GM18907 (cell line): ENCODE measurements around the gene KXD1.
"Not testable (repeated sequence)": the region's sequence is repeated elsewhere in the genome, so short reads cannot be mapped to it uniquely, and the experiment has no call there.

Experiments
- ATAC-seq: cut with Tn5 transposase; IDR thresholded peaks from one replicate; pipeline ENCODE4 v1.9.1; 2021; ENCODE audit warnings: mild to moderate bottlenecking, moderate library complexity; ENCODE audit not compliant: unreplicated experiment

KXD1 gene

GRCh38 chr19:18533058-18533457, 24.6 kb upstream of the KXD1 start:
- ATAC-seq = no peak

GRCh38 chr19:18536475-18536874, 21.2 kb upstream of the KXD1 start:
- no peak for ATAC-seq

DNA sequence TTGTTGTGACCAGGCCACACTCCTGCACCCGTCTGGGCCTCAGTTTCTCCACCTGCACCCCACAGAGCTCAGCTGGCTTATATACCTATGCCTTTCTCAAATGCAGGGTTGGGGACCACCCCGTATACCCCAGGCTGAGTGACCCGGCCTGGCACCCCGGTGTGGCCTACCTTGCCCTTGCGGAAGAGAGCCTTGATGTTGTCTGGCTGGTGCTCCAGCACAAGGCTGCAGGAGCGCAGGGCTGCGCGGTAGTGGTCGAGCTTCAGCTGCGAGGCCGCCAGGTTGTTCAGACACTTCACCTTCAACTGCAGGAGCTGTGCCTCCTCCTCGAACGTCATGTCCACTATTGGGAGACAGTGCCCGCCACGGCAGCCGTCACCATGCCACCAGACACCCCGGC, 20.2 kb upstream of the KXD1 start:
- ATAC-seq = no peak

DNA sequence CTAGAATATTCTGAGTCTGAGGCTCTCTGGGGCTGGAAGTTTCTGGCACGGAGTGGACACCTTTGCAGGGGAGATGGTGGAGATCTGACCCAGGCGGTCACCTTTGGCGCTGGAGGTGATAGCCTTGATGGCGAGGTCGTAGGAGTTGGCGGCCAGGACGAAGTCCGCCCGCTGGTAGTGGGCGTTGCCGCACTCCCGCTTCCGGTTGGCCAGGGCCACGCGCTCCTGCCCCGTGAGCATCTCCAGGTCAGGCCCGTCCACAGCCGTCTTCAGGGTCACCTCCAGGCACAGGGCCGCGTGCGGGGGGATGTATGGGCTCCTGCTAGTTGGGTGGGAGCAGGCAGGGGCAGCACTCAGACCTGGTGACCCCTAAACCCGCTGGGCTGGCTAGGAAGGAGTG, 19.6 kb upstream of the KXD1 start:
- no peak for ATAC-seq

DNA sequence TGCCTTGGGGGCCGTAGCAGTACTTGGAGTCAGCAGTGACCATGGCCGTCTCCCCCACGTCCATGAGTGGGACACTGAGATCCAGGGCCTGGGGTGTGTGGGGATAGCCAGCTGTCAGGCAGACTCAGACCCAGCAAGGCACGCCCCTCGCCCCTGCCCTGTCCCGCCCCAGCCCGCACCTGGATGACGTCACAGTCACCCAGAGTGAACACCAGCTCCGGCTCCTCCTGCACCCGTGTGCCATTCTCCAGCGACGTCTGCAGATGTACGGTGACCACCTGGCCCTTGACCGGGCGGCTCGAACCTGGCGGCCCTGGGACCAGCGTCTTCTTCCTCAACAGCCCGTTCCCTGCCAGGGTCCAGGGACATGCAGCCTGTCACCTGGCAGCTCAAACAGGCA, 18.3 kb upstream of the KXD1 start:
- no peak for ATAC-seq

DNA sequence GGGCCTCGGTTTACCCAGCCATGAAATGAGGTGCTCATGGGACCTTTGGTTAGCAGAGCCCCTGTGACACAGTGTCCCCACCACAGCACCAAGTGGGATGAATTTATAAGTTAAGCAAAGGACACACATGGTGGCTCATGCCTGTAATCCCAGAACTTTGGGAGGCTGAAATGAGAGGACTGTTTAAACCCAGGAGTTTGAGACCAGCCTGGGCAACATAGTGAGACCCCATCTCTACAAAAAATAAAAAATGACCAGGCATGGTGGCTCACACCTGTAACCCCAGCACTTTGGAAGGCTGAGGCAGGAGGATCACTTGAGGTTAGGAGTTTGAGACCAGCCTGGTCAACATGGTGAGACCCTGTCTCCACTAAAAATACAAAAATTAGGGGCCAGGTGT, 17.5 kb upstream of the KXD1 start:
- not testable (repeated sequence) for ATAC-seq

DNA sequence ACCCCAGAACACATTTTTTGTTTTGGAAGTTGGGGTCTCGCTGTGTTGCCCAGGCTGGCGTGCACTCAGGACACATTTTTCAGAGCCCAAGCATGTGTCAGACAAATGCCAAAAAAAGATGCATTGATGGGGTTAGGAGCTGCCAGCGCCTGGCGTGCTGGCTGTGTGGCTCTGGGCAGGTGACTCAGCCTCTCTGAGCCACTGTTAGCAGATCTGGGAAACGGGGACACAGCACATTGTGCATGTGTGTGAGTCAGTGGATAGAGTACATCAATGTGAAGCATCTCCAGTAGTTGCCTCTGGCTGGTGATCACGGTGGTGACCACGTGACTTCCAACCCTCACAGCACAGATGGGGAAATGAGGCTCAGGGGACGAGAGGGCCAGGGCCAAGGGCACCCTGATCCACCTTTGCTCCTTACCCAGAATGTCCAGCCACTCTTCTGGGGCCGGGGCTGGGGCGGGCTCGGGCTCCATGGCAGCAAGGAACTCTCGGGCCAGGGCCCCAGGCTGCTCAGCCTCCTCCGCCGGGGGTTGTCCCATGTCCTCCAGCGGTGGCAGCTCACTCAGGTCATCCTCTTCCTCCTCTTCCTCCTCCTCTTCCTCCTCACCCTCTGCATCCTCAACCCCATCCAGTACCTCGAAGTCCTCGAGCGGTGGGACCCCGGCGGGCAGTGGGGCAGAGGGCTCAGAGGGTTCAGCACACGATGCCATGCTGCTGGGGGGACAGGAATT, 16.2 kb upstream of the KXD1 start:
- no peak for ATAC-seq

DNA sequence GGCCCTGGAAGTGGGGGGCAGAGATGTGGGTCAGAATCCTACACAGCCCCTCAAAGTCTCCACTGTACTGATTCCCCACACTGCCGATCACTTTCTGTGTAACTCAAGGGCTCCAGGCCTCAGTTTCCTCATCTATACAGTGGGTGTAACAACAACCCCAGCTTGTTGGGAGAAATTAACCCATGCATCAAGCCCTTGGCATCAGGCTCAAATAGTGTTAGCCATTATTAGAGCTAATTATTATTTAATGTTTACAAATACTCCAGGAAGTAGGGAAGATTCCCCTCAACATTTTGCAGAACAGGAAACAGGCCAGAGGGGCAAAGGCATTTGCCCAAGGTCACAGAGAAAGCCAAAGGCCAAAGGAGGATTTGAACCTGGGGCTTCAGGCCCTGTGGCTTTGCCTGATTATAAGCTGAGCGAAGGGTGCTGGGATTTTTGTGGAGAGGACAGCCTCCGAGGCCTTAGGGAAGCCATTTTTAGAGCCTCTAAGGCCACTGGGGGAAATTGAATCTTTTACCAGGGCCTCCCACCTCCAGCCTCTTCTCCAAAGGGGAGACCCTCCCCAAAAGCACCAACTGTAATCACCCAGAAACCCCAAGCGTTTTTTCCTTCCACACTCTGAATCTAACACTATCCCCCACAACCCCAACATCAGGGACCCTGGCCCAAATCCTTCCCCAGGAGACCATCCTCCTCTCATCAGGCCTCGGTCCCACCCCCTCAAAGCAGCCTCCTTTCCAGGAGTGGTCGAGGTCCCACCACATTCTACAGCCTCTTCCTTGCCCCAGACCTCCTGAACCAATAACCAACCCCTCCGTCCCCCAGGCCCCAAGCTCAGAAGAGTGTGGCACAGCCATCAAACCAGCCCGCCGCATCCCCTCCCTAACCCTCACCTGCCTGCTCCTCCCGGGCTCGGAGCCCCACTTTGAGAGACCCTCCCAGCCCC, 15.4 kb upstream of the KXD1 start:
- ATAC-seq = no peak

GRCh38 chr19:18542941-18543813, 14.5 kb upstream of the KXD1 start, which contains the start of gene FKBP8:
TSS of gene FKBP8 (minus strand) at chr19:18543573. CDS start at chr19:18541970, 1,603 bp downstream.
- peak; percentile 92 for ATAC-seq

GRCh38 chr19:18543814-18544475, 13.7 kb upstream of the KXD1 start:
- ATAC-seq = peak; percentile 44

DNA sequence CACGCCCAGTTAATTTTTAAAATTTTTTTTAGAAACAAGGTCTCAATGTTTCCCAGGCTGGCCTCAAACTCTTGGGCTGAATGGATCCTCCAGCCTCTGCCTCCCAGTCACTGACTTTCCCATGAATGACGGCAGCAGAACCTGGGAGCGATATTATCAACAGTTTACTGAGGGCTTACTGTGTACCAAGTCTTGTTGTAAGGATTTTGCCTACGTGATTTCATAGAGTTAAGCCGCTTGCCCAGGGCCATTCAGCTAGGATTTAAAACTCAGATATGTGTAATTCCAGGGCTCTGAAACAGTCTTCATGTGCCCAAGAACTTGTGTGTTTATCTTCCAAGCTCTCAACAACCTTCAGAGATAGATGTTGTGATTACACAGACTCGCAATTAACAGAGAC, 6.0 kb upstream of the KXD1 start:
- ATAC-seq = no peak

GRCh38 chr19:18558202-18558555, 509 bp downstream of the KXD1 start:
- ATAC-seq = peak; percentile 4

DNA sequence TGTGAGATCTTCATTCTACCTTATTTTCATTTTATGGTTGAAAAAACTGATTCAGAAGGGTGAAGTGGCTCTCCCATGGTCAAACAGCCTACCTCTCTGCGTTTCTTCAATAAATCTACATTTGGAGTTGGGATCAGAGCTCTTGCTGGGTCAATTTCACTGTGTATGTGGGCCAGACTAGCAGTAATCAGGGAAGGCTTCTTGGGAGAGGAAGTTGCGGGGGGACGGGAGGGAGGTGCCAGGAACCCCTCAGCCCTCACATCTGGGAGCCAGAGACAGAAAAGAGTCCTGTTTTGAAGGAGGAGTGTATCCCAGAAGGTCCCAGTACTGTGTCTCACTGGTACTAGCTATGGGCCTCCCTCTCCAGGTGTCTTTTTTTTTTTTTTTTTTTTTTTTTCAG, 934 bp downstream of the KXD1 start:
- ATAC-seq = no peak

GRCh38 chr19:18559685-18560084, 2.0 kb downstream of the KXD1 start:
- no peak for ATAC-seq

DNA sequence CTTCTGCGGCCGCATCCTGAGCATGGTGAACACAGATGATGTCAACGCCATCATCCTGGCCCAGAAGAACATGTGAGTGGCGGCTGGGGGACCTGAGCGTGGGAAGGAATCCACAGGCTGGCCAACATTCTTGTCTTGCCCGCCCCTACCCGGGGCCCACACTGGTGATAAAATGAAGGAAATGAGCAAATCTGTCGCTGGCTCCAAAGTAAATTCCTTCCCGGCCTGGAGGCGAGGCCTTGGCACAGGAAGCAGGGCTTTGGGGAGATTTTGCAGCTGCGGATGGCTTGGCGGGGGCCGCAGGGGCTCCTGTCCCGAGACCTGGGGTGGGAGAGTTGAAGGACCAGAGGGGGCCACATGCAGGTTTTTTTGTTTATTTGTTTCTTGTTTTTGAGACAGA, 4.4 kb downstream of the KXD1 start:
- no peak for ATAC-seq

DNA sequence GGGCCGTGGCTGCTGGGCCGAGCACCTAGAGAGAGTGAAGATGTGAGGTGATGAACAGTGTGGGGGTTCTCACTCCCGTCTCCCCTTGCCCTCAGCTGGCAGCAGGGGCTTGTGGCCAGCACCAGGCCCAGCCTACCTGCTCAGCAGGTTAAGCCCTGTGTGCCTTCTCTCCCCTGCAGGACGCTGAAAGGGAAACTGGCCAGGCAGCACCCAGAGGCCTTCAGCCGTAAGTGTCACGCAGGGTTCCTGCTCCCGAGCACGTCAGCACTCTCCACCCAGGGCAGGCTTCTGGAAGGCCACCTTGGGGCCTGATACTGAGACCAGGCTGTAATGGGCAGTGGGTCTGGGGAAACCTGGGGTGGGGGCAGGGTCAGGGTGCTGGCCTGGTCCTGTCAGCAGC, 9.3 kb downstream of the KXD1 start:
- no peak for ATAC-seq

GRCh38 chr19:18568367-18568766, 10.7 kb downstream of the KXD1 start:
- ATAC-seq = no peak

- peak; percentile 88 for ATAC-seq
Measured at GRCh38 chr19:18571564-18572344, 14.1 kb downstream of the KXD1 start, which contains the start of gene UBA52. TSS of gene UBA52 (plus strand) at chr19:18571857. CDS start at chr19:18573301, 1,444 bp downstream.

DNA sequence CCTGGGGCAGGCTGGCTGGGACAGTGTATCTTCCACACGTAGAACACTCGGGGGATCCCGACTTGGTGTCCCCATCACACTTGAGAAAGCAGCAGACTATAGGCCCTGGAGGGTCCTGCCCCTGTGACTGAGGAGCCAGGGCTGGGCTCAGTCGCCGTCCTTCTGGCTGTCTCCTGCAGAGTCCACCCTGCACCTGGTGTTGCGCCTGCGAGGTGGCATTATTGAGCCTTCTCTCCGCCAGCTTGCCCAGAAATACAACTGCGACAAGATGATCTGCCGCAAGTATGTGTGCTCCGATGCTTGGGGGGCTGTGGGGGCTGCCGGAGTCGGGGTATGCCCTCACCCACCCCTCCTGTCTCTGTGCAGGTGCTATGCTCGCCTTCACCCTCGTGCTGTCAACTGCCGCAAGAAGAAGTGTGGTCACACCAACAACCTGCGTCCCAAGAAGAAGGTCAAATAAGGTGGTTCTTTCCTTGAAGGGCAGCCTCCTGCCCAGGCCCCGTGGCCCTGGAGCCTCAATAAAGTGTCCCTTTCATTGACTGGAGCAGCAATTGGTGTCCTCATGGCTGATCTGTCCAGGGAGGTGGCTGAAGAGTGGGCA, 17.1 kb downstream of the KXD1 start:
- no peak for ATAC-seq
